Mesenchymal stem cell (in vitro differentiated cells and primary cell): Measurements from ENCODE around the gene MDFIC.

Experiments
- DNase-seq: peaks from one replicate; pipeline ENCODE4 v3.0.0-alpha.2; 2013
- H2AFZ ChIP-seq: one replicate; pipeline ENCODE4 v1.6.1; 2013; ENCODE audit warnings: low read depth, mild to moderate bottlenecking, control low read depth, inconsistent platforms, low read length, moderate library complexity
- H2AK5ac ChIP-seq: 2 replicates; pipeline ENCODE4 v1.6.1; 2013; ENCODE audit warnings: low read length, moderate library complexity, mild to moderate bottlenecking, inconsistent platforms; ENCODE audit not compliant: severe bottlenecking
- H2BK120ac ChIP-seq: one replicate; pipeline ENCODE4 v1.6.1; 2013; ENCODE audit warnings: low read depth, mild to moderate bottlenecking, inconsistent platforms, low read length, moderate library complexity
- H2BK12ac ChIP-seq, 2 experiments: one replicate each; pipeline ENCODE4 v1.6.1; 2013; ENCODE audit warnings: inconsistent platforms in 2 of 2, low read length in 2 of 2, mild to moderate bottlenecking in 2 of 2, moderate library complexity in 2 of 2, control low read depth in 1 of 2
- H2BK15ac ChIP-seq: one replicate; pipeline ENCODE4 v1.6.1; 2013; ENCODE audit warnings: mild to moderate bottlenecking, low read depth, inconsistent platforms; ENCODE audit not compliant: poor library complexity, severe bottlenecking
- H2BK5ac ChIP-seq: 2 replicates; pipeline ENCODE4 v1.6.1; 2013; ENCODE audit warnings: low read depth, mild to moderate bottlenecking, low read length, control low read depth, inconsistent platforms; ENCODE audit not compliant: poor library complexity, severe bottlenecking
- H3K14ac ChIP-seq, 2 experiments: one replicate each; pipeline ENCODE4 v1.6.1; 2013; ENCODE audit warnings: inconsistent platforms in 2 of 2, low read length in 2 of 2, control low read depth in 1 of 2, mild to moderate bottlenecking in 1 of 2, moderate library complexity in 1 of 2
- H3K18ac ChIP-seq, 2 experiments: one replicate each; pipeline ENCODE4 v1.6.1; 2013; ENCODE audit warnings: inconsistent platforms in 2 of 2, low read length in 2 of 2, control low read depth in 1 of 2, low read depth in 1 of 2, mild to moderate bottlenecking in 1 of 2
- H3K23ac ChIP-seq, 2 experiments: one replicate each; pipeline ENCODE4 v1.6.1; 2013; ENCODE audit warnings: inconsistent platforms in 2 of 2, low read length in 2 of 2, mild to moderate bottlenecking in 2 of 2, moderate library complexity in 2 of 2, control low read depth in 1 of 2
- H3K27ac ChIP-seq: 2 replicates; pipeline ENCODE4 v1.5.1; 2013; ENCODE audit warnings: mild to moderate bottlenecking, moderate library complexity, low read length, control low read depth, inconsistent platforms; ENCODE audit not compliant: poor library complexity, severe bottlenecking
- H3K27me3 ChIP-seq, 2 experiments: 2 replicates each; pipeline versions ENCODE4 v1.6.1 to v1.7.0; 2013; ENCODE audit warnings: low read length in 2 of 2, mild to moderate bottlenecking in 2 of 2, moderate library complexity in 2 of 2, control low read depth in 1 of 2, inconsistent platforms in 1 of 2; ENCODE audit not compliant: control insufficient read depth in 1 of 2, insufficient read depth in 1 of 2
- H3K36me3 ChIP-seq, 2 experiments: 2 replicates each; pipeline versions ENCODE4 v1.6.1 to v1.7.0; 2013; ENCODE audit warnings: low read length in 2 of 2, control low read depth in 1 of 2, inconsistent platforms in 1 of 2, low read depth in 1 of 2, mild to moderate bottlenecking in 1 of 2; ENCODE audit not compliant: insufficient read depth in 2 of 2, control insufficient read depth in 1 of 2
- H3K4ac ChIP-seq, 2 experiments: one replicate each; pipeline ENCODE4 v1.6.1; 2013; ENCODE audit warnings: inconsistent platforms in 2 of 2, low read length in 2 of 2, mild to moderate bottlenecking in 2 of 2, moderate library complexity in 2 of 2, control low read depth in 1 of 2, low read depth in 1 of 2
- H3K4me1 ChIP-seq: 2 replicates; pipeline ENCODE4 v1.6.1; 2013; ENCODE audit warnings: low read depth, low read length, control low read depth; ENCODE audit not compliant: control insufficient read depth, insufficient read depth
- H3K4me2 ChIP-seq: 2 replicates; pipeline ENCODE4 v1.6.1; 2013; ENCODE audit warnings: low read length, mild to moderate bottlenecking, inconsistent platforms; ENCODE audit not compliant: poor library complexity, severe bottlenecking
- H3K4me3 ChIP-seq, 2 experiments: 2 replicates each; pipeline versions ENCODE4 v1.5.1 to v1.7.0; 2013; ENCODE audit warnings: low read length in 2 of 2, mild to moderate bottlenecking in 2 of 2, control low read depth in 1 of 2, low read depth in 1 of 2; ENCODE audit not compliant: insufficient read depth in 1 of 2
- H3K79me1 ChIP-seq: replicated peaks from 2 replicates; pipeline ENCODE4 v1.6.1; 2013; ENCODE audit warnings: mild to moderate bottlenecking, control low read depth, low read length, inconsistent platforms; ENCODE audit not compliant: poor library complexity, severe bottlenecking
- H3K9ac ChIP-seq: 2 replicates; pipeline ENCODE4 v1.7.0; 2013; ENCODE audit warnings: mild to moderate bottlenecking, low read length, moderate library complexity
- H3K9me3 ChIP-seq: 2 replicates; pipeline ENCODE4 v1.7.0; 2013; ENCODE audit warnings: mild to moderate bottlenecking, low read length; ENCODE audit not compliant: control insufficient read depth
- H4K8ac ChIP-seq: one replicate; pipeline ENCODE4 v1.6.1; 2013; ENCODE audit warnings: inconsistent platforms, mild to moderate bottlenecking, low read length, moderate library complexity
- H4K91ac ChIP-seq: one replicate; pipeline ENCODE4 v1.6.1; 2013; ENCODE audit warnings: mild to moderate bottlenecking, low read length, inconsistent platforms
- WGBS: methylation state at CpG from one replicate; pipeline ENCODE4 v1.1.7; 2013; ENCODE audit warnings: mixed read lengths; 5-methylcytosine and 5-hydroxymethylcytosine counted together

MDFIC gene

DNA sequence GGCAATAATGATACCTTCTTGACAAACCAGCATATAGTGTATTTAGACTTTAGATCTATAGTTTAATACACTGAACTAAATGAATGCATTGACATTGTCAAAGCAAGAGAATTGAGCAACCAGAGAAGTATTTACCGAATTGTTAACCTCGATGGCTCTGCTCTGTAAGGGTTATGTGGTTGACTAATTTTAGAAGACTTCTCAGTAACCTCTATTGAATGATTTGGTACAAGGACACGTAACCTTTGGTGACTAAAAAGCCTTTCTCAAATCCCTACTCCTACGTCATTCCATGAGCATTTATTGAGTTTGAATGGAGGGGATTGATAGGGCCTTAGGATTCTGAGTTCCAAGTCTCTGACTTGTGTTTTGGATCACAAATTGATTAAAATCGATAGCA, 67.6 kb downstream of the MDFIC start:
- H3K14ac ChIP-seq = no peak overlapping the region
- no peak overlapping the region for H4K8ac ChIP-seq
- no peak overlapping the region for H2BK12ac ChIP-seq
- H3K18ac ChIP-seq = no peak overlapping the region
- H3K27ac ChIP-seq = no peak overlapping the region
- H3K36me3 ChIP-seq = peaks cover 0 to 9% of the 10 kb centered on the region in 2 experiments
- H2BK15ac ChIP-seq = no peak overlapping the region
- WGBS = no CpG with 5 or more reads among the region's 5 CpGs
- H3K4me1 ChIP-seq = no peaks in the 10 kb centered on the region
- no peaks in the 10 kb centered on the region for H3K27me3 ChIP-seq
- H3K4me3 ChIP-seq = no peak overlapping the region
- no peak overlapping the region for H3K23ac ChIP-seq
- H3K4ac ChIP-seq = no peak overlapping the region
- no peaks in the 10 kb centered on the region for H3K9me3 ChIP-seq
- H3K9ac ChIP-seq = no peak overlapping the region
- peak; percentile 49 for DNase-seq
- no peak overlapping the region for H2AFZ ChIP-seq
- H4K91ac ChIP-seq = no peak overlapping the region
- no peak overlapping the region for H2AK5ac ChIP-seq
- peaks cover 2% of the 10 kb centered on the region for H3K79me1 ChIP-seq
- no peak overlapping the region for H3K4me2 ChIP-seq
- H2BK120ac ChIP-seq = no peak overlapping the region
- H2BK5ac ChIP-seq = no peak overlapping the region

DNA sequence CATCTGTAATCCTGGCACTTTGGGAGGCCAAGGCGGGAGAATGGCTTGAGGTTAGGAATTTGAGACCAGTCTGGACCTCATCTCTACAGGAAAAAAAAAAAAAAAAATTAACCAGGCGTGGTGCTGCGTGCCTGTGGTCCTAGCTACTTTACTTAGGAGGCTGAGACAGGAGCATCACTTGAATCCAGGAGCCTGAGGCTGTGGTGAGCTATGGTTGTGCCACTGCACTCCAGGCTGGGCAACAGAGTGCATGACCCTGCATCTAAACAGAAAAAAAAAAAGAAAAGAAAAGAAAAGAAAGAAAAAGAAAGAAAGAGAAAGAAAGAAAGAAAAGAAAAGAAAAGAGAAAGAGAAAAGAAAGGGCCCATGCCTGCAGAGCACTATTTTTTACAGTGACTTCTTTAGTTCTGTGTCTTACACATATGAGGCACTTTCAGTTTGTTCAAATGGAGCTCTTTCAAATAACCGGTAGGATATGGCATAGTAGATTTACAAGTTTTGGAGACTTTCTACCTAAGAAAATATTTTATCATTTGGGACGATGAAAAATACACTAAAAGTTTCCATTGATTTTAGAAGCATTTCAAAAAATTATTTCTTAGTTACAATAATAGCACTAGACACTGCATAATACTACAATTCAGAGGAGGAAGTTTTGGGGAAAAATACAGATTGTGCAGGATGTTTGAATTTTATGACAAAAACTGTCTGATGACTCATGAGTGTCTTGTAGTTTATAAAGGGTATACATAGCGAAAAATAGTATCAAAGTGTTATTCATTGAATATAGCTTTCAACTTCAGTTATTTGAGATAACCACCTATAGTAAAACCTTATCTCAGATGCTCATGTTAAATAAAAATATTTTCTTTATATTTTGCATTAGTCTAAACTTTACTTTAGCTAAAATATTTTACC, 75.9 kb downstream of the MDFIC start:
- no peak for DNase-seq
- WGBS = 99% methylated on average over 3 of the region's 6 CpGs

DNA sequence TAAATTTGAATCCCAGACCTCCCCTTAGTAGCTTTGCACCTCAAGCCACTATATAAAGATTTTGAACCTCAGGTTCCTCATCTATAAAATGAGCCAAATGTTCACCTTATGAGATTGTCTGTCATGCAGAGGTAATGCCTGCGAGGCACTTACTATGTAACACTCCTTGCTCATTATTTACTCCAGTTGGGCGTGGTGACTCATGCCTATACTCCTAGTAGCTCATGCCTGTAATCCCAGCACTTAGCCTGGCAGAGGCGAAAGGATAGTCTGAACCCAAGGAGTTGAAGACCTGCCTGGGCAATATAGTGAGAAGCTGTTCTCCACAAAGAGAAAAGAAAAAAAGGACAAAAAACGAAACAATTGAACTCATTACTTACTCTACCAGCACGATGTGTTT, 82.2 kb downstream of the MDFIC start:
- no peak overlapping the region for H3K4me2 ChIP-seq
- no peak overlapping the region for H3K14ac ChIP-seq
- H3K27me3 ChIP-seq = no peaks in the 10 kb centered on the region
- H3K9me3 ChIP-seq = no peaks in the 10 kb centered on the region
- H3K79me1 ChIP-seq = peaks cover 6% of the 10 kb centered on the region
- H3K23ac ChIP-seq = no peak overlapping the region
- H2BK15ac ChIP-seq = no peak overlapping the region
- H4K91ac ChIP-seq = no peak overlapping the region
- peaks cover 5% of the 10 kb centered on the region for H3K4me1 ChIP-seq
- H2AFZ ChIP-seq = no peak overlapping the region
- H3K4me3 ChIP-seq = no peak overlapping the region
- no peak overlapping the region for H2BK12ac ChIP-seq
- no peak overlapping the region for H3K9ac ChIP-seq
- H3K18ac ChIP-seq = no peak overlapping the region
- no peak overlapping the region for H2BK120ac ChIP-seq
- no peak overlapping the region for H4K8ac ChIP-seq
- 93% methylated on average over 2 of the region's 5 CpGs for WGBS
- no peak overlapping the region for H2BK5ac ChIP-seq
- DNase-seq = no peak
- no peak overlapping the region for H3K27ac ChIP-seq
- H3K36me3 ChIP-seq = peaks cover 0 to 34% of the 10 kb centered on the region in 2 experiments
- H2AK5ac ChIP-seq = no peak overlapping the region
- H3K4ac ChIP-seq = no peak overlapping the region

More for the DNA sequence above, 75.9 kb downstream of the MDFIC start:
- H3K4me2 ChIP-seq = no peak overlapping the region
- H3K23ac ChIP-seq = no peak overlapping the region
- no peak overlapping the region for H3K18ac ChIP-seq
- H4K8ac ChIP-seq = no peak overlapping the region
- H2BK12ac ChIP-seq = no peak overlapping the region
- H2BK120ac ChIP-seq = no peak overlapping the region
- H2AFZ ChIP-seq = no peak overlapping the region
- H2BK15ac ChIP-seq = no peak overlapping the region
- no peak overlapping the region for H3K4ac ChIP-seq
- H3K9me3 ChIP-seq = no peaks in the 10 kb centered on the region
- no peaks in the 10 kb centered on the region for H3K4me1 ChIP-seq
- H3K9ac ChIP-seq = no peak overlapping the region
- H3K27me3 ChIP-seq = no peaks in the 10 kb centered on the region
- peaks cover 0 to 23% of the 10 kb centered on the region in 2 experiments for H3K36me3 ChIP-seq
- no peak overlapping the region for H2AK5ac ChIP-seq
- no peak overlapping the region for H3K14ac ChIP-seq
- no peak overlapping the region for H2BK5ac ChIP-seq
- peaks cover 15% of the 10 kb centered on the region for H3K79me1 ChIP-seq
- H4K91ac ChIP-seq = no peak overlapping the region
- no peak overlapping the region for H3K4me3 ChIP-seq
- no peak overlapping the region for H3K27ac ChIP-seq

DNA sequence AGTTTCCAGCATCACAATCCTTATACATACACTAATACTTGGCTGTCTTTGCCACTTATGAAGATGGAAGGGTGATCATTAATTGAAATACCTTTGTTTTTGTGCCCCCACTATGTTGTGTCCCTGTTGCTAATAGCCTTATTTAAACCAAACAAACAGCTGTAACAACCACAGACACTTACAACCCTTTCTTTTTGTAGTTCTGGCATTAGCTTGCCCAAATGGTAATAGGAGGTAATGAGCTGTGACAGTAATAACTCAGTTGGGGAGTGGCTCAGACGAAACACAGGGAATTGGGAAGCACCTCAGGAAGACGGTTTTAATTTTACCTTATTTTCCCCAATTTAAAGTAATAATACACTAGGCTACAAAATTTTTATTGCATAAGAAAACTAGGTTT, 83.4 kb downstream of the MDFIC start:
- WGBS = no CpG with 5 or more reads among the region's 2 CpGs
- Histone ChIP-seq H3K4me3 (no peak overlapping the region), H3K18ac (no peak overlapping the region), H3K9me3 (no peaks in the 10 kb centered on the region), H3K14ac (no peak overlapping the region), H2BK12ac (no peak overlapping the region), H2BK15ac (no peak overlapping the region), H3K4me1 (peaks cover 5% of the 10 kb centered on the region), H3K79me1 (peaks cover 6% of the 10 kb centered on the region), H2AK5ac (no peak overlapping the region), H2AFZ (no peak overlapping the region), H3K4ac (no peak overlapping the region), H3K27me3 (no peaks in the 10 kb centered on the region), H3K4me2 (no peak overlapping the region), H4K8ac (no peak overlapping the region), H3K9ac (no peak overlapping the region), H3K27ac (no peak overlapping the region), H2BK5ac (no peak overlapping the region), H3K36me3 (peaks cover 0 to 30% of the 10 kb centered on the region in 2 experiments), H3K23ac (no peak overlapping the region), H4K91ac (no peak overlapping the region), H2BK120ac (no peak overlapping the region)
- DNase-seq = no peak
